CD8-positive, alpha-beta memory T cell (primary cell): Measurements from ENCODE around the gene IGFBP3. TPM values are rescaled to one million over a fixed set of nuclear protein-coding genes. Genes with fewer than 3 reads are reported as not detected.

Experiments
- CTCF ChIA-PET: fragments of 350-600 bp; sonication (Branson Sonifier 250); formaldehyde crosslinking; loops from one replicate; lab custom pipeline; 2021; ENCODE audit warnings: antibody characterized with exemption; lab: Charles Lee
- POLR2A ChIA-PET: fragments of 350-600 bp; sonication (Branson Sonifier 250); formaldehyde crosslinking; loops from one replicate; lab custom pipeline; 2021; ENCODE audit warnings: antibody characterized with exemption; lab: Charles Lee
- DNase-seq, 5 donors: peaks; one replicate each; pipeline versions ENCODE4 v3.0.0 to v3.0.0-alpha.2; 2020 to 2022; ENCODE audit warnings: mixed read lengths in 1 of 5
- H3K27ac ChIP-seq: one replicate; pipeline ENCODE4 v1.7.0; 2013; ENCODE audit warnings: low read depth, mild to moderate bottlenecking, low read length, moderate library complexity
- H3K27me3 ChIP-seq: 2 replicates; pipeline ENCODE4 v1.7.0; 2013; ENCODE audit warnings: low read length, mild to moderate bottlenecking; ENCODE audit not compliant: insufficient read depth, poor library complexity, severe bottlenecking
- H3K36me3 ChIP-seq: 2 replicates; pipeline ENCODE4 v1.7.0; 2013; ENCODE audit warnings: mild to moderate bottlenecking, low read length, moderate library complexity; ENCODE audit not compliant: insufficient read depth
- H3K4me1 ChIP-seq: 2 replicates; pipeline ENCODE4 v1.7.0; 2013; ENCODE audit warnings: mild to moderate bottlenecking, low read length, moderate library complexity; ENCODE audit not compliant: insufficient read depth
- H3K4me3 ChIP-seq: 2 replicates; pipeline ENCODE4 v1.7.0; 2013; ENCODE audit warnings: mild to moderate bottlenecking, low read length
- H3K9me3 ChIP-seq: 2 replicates; pipeline ENCODE4 v1.7.0; 2013; ENCODE audit warnings: mild to moderate bottlenecking, low read length
- H3K27ac Mint-ChIP-seq, 8 donors: one replicate each; pipeline ENCODE4 v1.8.0; 2020 to 2021; ENCODE audit warnings: mixed read lengths in 8 of 8, mild to moderate bottlenecking in 6 of 8, inconsistent platforms in 3 of 8, moderate library complexity in 3 of 8
- H3K27me3 Mint-ChIP-seq, 2 donors: one replicate each; pipeline ENCODE4 v1.8.0; 2020 to 2021; ENCODE audit warnings: mixed read lengths in 2 of 2, mild to moderate bottlenecking in 1 of 2, moderate library complexity in 1 of 2
- H3K36me3 Mint-ChIP-seq, 3 donors: one replicate each; pipeline ENCODE4 v1.8.0; 2020 to 2021; ENCODE audit warnings: mixed read lengths in 3 of 3, inconsistent platforms in 1 of 3, mild to moderate bottlenecking in 1 of 3
- H3K4me1 Mint-ChIP-seq, 3 donors: one replicate each; pipeline ENCODE4 v1.8.0; 2020 to 2021; ENCODE audit warnings: mixed read lengths in 3 of 3, inconsistent platforms in 1 of 3, mild to moderate bottlenecking in 1 of 3
- H3K4me3 Mint-ChIP-seq, 7 donors: one replicate each; pipeline ENCODE4 v1.8.0; 2020 to 2021; ENCODE audit warnings: mixed read lengths in 7 of 7, mild to moderate bottlenecking in 6 of 7, moderate library complexity in 4 of 7, inconsistent platforms in 2 of 7
- H3K9me3 Mint-ChIP-seq, 5 donors: one replicate each; pipeline ENCODE4 v1.8.0; 2020 to 2022; ENCODE audit warnings: mixed read lengths in 5 of 5, mild to moderate bottlenecking in 3 of 5, moderate library complexity in 2 of 5, inconsistent platforms in 1 of 5
- polyA plus RNA-seq: library from polyadenylated mRNA; unstranded; fragments of 300-500 nt; fragmentation: Illumina TruSeq; gene quantifications from one replicate; pipeline ENCODE4 v1.2.3, GENCODE V29; 2021
- total RNA-seq, 2 experiments: library from RNA; stranded (reverse); gene quantifications; one replicate each; pipeline ENCODE4 v1.2.3, GENCODE V29; 2021

IGFBP3 gene
- total and polyA plus RNA-seq, 3 experiments from 2014 or later, result 3.5 to 11.1 (median 4.5) TPM

DNA sequence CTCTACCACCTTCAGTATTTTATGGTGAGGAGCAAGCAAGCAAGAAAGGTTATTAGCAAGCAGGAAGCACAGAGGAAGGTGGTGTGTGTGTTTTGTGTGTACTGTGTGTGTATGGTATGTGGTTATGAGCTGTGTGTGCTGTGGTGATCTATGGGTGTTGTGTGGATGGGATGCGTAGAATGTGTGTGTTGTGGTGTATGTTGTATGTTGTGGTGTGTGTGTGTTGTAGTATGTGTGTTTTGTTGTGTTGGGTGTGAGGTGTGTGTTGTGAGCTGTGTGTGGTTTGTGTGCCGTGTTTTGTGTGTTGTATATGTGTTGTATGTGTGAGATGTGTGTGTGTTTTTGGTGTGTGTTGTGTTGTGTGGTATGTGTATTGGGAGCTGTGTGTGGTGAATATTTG lies 16.8 kb upstream of the IGFBP3 start:
- Mint-ChIP-seq H3K4me3 (no peak overlapping the region), H3K9me3 (peaks cover 0 to 7% (median 0%) of the 10 kb centered on the region in 5 donors), H3K36me3 (peaks cover 0 to 4% (median 1%) of the 10 kb centered on the region in 3 donors), H3K27me3 (peaks cover 2 to 20% of the 10 kb centered on the region in 2 donors), H3K27ac (no peak overlapping the region), H3K4me1 (peaks cover 23 to 31% (median 27%) of the 10 kb centered on the region in 3 donors)
- Histone ChIP-seq H3K4me3 (no peak overlapping the region), H3K4me1 (no peaks in the 10 kb centered on the region), H3K27me3 (no peaks in the 10 kb centered on the region), H3K36me3 (no peaks in the 10 kb centered on the region), H3K27ac (no peak overlapping the region), H3K9me3 (no peaks in the 10 kb centered on the region)
- DNase-seq, result no peak
- POLR2A ChIA-PET, result no interaction called here
- CTCF ChIA-PET, result interaction anchor here (1.2 kb wide), 1 partner anchor 15 kb away, joined by 4 read pairs; no protein-coding TSS in a partner anchor

DNA sequence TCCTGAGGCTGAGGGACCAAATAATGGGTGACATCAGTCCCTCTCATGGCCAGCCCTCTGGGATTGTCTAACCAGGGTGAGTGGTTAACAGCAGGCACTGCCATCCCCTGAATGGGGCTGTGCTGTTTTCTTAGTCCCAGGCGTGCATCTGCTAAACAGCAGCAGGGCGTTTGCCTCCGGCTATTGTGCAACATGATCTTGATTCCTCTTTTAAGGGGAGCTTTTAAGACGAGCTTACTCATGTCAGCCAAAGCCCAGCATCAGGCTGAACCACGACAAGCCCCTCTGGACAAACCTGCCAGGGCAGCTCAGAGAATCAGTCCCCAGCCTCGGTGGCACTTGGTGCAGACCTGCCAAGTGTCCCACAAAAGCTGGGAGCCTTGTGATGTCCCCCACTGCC lies 16.2 kb upstream of the IGFBP3 start:
- no peak overlapping the region for H3K27ac Mint-ChIP-seq
- Histone ChIP-seq H3K36me3 (no peaks in the 10 kb centered on the region), H3K9me3 (no peaks in the 10 kb centered on the region), H3K4me3 (no peak overlapping the region), H3K27ac (no peak overlapping the region), H3K4me1 (no peaks in the 10 kb centered on the region), H3K27me3 (no peaks in the 10 kb centered on the region)
- H3K4me3 Mint-ChIP-seq, result no peak overlapping the region
- DNase-seq, result no peak
- peaks cover 19 to 26% (median 24%) of the 10 kb centered on the region in 3 donors for H3K4me1 Mint-ChIP-seq
- H3K36me3 Mint-ChIP-seq, result peaks cover 0 to 4% (median 1%) of the 10 kb centered on the region in 3 donors
- peaks cover 2 to 20% of the 10 kb centered on the region in 2 donors for H3K27me3 Mint-ChIP-seq
- CTCF ChIA-PET, result interaction anchor here (1.2 kb wide), 1 partner anchor 15 kb away, joined by 4 read pairs; no protein-coding TSS in a partner anchor
- POLR2A ChIA-PET, result no interaction called here
- H3K9me3 Mint-ChIP-seq, result peaks cover 0 to 7% (median 0%) of the 10 kb centered on the region in 5 donors

DNA sequence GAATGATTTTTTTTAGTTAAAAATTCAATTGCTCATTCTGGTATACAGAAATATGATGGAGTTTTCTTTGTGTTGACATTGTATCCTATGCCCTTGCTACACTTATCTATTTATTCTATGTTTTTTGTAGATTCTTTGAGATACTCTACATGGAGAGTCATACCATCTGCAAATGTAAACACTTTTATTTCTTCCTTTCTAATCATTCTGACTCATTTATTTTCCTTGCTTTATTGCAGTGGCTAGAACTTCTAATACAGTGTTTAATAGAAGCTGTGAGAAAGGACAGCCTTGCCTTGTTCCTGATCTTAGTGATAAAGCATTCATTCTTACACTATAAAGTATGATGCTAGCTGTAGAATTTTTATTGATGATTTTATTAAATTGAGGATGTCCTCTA lies 9.9 kb upstream of the IGFBP3 start:
- Mint-ChIP-seq H3K9me3 (peaks cover 0 to 4% (median 0%) of the 10 kb centered on the region in 5 donors), H3K27me3 (peaks cover 6 to 12% of the 10 kb centered on the region in 2 donors), H3K36me3 (no peaks in the 10 kb centered on the region), H3K4me3 (no peak overlapping the region), H3K4me1 (peaks cover 2 to 8% (median 4%) of the 10 kb centered on the region in 3 donors), H3K27ac (no peak overlapping the region)
- DNase-seq, result no peak
- Histone ChIP-seq H3K36me3 (no peaks in the 10 kb centered on the region), H3K4me3 (no peak overlapping the region), H3K9me3 (no peaks in the 10 kb centered on the region), H3K27ac (no peak overlapping the region), H3K4me1 (no peaks in the 10 kb centered on the region), H3K27me3 (no peaks in the 10 kb centered on the region)
- ChIA-PET CTCF (no interaction called here), POLR2A (no interaction called here)

DNA sequence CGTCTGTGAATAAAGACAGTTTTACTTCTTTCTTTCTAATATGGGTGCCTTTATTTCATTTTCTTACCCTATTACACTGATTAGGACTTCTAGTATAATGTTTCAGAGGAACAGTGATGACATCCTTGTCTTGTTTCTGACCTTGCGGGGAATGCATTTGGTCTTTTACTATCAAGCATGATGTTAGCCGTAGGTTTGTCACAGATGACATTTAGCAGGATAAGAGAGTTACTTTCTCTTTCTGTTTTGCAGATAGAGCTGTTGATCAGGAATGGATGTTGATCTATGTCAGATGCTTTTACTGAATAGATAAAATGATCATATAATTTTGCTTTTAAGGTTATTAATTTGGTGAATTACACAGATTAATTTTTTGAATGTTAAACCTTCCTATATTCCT lies 6.6 kb upstream of the IGFBP3 start:
- ChIA-PET POLR2A (no interaction called here), CTCF (no interaction called here)
- Histone ChIP-seq H3K27ac (no peak overlapping the region), H3K27me3 (no peaks in the 10 kb centered on the region), H3K4me3 (no peak overlapping the region), H3K9me3 (no peaks in the 10 kb centered on the region), H3K36me3 (no peaks in the 10 kb centered on the region), H3K4me1 (peaks cover 2% of the 10 kb centered on the region)
- Mint-ChIP-seq H3K27me3 (peaks cover 13 to 18% of the 10 kb centered on the region in 2 donors), H3K27ac (peak overlapping the region in 5 of 8 donors; percentile 9 to 67 (median 51)), H3K4me3 (peak overlapping the region; percentile 29 to 62 (median 50)), H3K4me1 (peaks cover 9 to 17% (median 15%) of the 10 kb centered on the region in 3 donors), H3K36me3 (no peaks in the 10 kb centered on the region), H3K9me3 (peaks cover 0 to 5% (median 0%) of the 10 kb centered on the region in 5 donors)
- DNase-seq, result no peak

DNA sequence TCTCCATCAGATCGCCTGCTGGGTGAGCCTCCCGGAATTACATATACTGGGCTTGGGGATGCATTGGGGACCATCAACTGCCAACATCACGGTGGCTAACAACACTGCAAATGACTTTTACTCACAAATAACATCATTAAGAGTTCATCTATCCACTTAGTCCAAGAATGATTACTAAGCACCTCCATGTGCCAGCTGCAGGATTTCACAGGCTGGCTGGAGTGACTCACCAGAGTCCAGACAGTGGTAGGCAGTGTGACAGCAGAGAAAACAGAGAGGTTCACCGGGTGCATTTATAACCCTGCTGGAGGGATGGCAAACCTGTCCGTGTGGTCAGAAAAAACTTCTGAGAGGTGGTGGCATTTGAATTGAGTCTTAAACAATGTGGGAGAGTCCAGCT lies 3.2 kb upstream of the IGFBP3 start:
- no peaks in the 10 kb centered on the region for H3K9me3 ChIP-seq
- Mint-ChIP-seq H3K36me3 (no peaks in the 10 kb centered on the region), H3K4me3 (peak overlapping the region in 1 of 7 donors; percentile 10), H3K27me3 (peaks cover 31 to 38% of the 10 kb centered on the region in 2 donors), H3K4me1 (peaks cover 17 to 42% (median 28%) of the 10 kb centered on the region in 3 donors), H3K27ac (peak overlapping the region in 1 of 8 donors; percentile 16), H3K9me3 (peaks cover 0 to 5% (median 0%) of the 10 kb centered on the region in 5 donors)
- CTCF ChIA-PET, result no interaction called here
- peaks cover 13% of the 10 kb centered on the region for H3K4me1 ChIP-seq
- no peak overlapping the region for H3K27ac ChIP-seq
- DNase-seq, result no peak
- H3K4me3 ChIP-seq, result no peak overlapping the region
- H3K27me3 ChIP-seq, result no peaks in the 10 kb centered on the region
- POLR2A ChIA-PET, result no interaction called here
- no peaks in the 10 kb centered on the region for H3K36me3 ChIP-seq

DNA sequence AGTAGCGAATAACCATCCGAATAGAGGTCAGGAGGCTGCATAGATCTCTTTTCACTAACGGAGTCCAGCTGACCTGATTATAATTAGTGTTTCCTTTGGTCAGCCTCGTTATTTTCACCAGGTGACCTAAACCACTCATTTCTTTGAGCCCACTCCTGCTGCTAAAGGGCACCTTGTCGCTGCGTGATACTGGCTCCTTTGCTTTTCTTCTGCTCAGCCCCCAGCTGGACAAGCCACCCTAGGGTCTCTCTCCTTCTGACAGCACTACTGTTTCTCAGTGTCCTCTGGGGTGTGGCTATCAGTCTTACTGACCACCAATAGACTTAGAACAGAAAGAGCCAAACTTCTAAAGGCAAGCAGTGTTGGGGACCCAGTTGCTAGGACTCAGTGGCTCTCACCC lies 2.7 kb upstream of the IGFBP3 start:
- Mint-ChIP-seq H3K27ac (no peak overlapping the region), H3K36me3 (no peaks in the 10 kb centered on the region), H3K4me3 (no peak overlapping the region), H3K4me1 (peaks cover 17 to 45% (median 31%) of the 10 kb centered on the region in 3 donors), H3K9me3 (peaks cover 0 to 4% (median 0%) of the 10 kb centered on the region in 5 donors), H3K27me3 (peaks cover 36 to 42% of the 10 kb centered on the region in 2 donors)
- Histone ChIP-seq H3K27ac (no peak overlapping the region), H3K9me3 (no peaks in the 10 kb centered on the region), H3K4me3 (no peak overlapping the region), H3K27me3 (no peaks in the 10 kb centered on the region), H3K4me1 (peaks cover 13% of the 10 kb centered on the region), H3K36me3 (no peaks in the 10 kb centered on the region)
- ChIA-PET CTCF (interaction anchor here (1.4 to 3.2 kb wide), 3 partner anchors 16 to 1165 kb away, joined by 4 to 12 read pairs (median 7); no protein-coding TSS in a partner anchor), POLR2A (no interaction called here)
- no peak for DNase-seq

DNA sequence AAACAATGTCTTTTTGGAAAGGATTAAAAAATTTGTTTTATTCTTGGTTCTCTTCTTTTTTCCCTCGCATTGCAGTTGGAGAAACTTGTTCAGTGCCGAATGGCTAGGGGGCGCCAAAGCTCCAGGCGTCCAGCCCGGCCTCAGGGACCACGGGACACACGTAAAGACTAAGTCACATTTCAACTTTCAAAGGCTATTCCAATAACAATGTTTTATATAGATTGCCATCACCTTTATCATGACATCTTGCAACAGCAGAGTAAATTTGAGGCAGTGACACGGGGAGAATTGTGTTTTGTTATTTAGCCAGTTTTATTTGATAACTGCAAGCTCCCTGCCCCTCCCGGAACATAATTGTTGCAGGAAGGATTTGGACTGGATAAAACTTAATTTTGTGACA lies 2.2 kb upstream of the IGFBP3 start:
- DNase-seq, result peak in 3 of 5 donors; percentile 22 to 67 (median 33)
- Histone ChIP-seq H3K36me3 (no peaks in the 10 kb centered on the region), H3K4me3 (peak overlapping the region; percentile 33), H3K27me3 (no peaks in the 10 kb centered on the region), H3K27ac (no peak overlapping the region), H3K9me3 (no peaks in the 10 kb centered on the region), H3K4me1 (peaks cover 13% of the 10 kb centered on the region)
- peaks cover 0 to 2% (median 0%) of the 10 kb centered on the region in 5 donors for H3K9me3 Mint-ChIP-seq
- no peaks in the 10 kb centered on the region for H3K36me3 Mint-ChIP-seq
- H3K27me3 Mint-ChIP-seq, result peaks cover 37 to 45% of the 10 kb centered on the region in 2 donors
- peak overlapping the region; percentile 58 to 78 (median 70) for H3K4me3 Mint-ChIP-seq
- H3K4me1 Mint-ChIP-seq, result peaks cover 17 to 47% (median 31%) of the 10 kb centered on the region in 3 donors
- POLR2A ChIA-PET, result no interaction called here
- H3K27ac Mint-ChIP-seq, result peak overlapping the region in 1 of 8 donors; percentile 78
- CTCF ChIA-PET, result interaction anchor here (0.9 to 3.2 kb wide), 5 partner anchors 15 to 1165 kb away, joined by 3 to 12 read pairs (median 4); no protein-coding TSS in a partner anchor

DNA sequence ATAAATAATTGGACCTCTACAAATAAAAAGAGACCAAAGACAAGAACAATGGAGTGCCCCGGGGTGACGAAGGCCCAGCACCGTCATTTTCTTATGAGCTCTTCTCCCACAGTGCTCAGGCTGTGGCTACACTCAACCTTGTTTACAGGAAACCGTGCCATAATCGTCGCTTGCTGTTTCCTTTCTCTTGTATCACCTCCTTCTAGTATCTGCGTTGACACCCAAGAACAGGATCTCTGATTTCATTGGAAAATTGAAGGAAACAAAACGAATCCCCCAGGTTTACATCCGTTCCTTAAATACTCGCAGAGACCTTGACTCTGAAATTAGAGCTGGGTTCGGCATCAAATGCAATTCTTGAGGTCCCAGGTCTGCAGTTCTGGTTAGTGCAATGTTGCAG lies 1.7 kb upstream of the IGFBP3 start:
- Mint-ChIP-seq H3K4me1 (peaks cover 17 to 50% (median 31%) of the 10 kb centered on the region in 3 donors), H3K9me3 (peaks cover 0 to 2% (median 0%) of the 10 kb centered on the region in 5 donors), H3K36me3 (no peaks in the 10 kb centered on the region), H3K4me3 (peak overlapping the region; percentile 58 to 78 (median 70)), H3K27ac (peak overlapping the region in 7 of 8 donors; percentile 30 to 94 (median 56)), H3K27me3 (peaks cover 38 to 45% of the 10 kb centered on the region in 2 donors)
- peak overlapping the region; percentile 33 for H3K4me3 ChIP-seq
- H3K4me1 ChIP-seq, result peaks cover 13% of the 10 kb centered on the region
- CTCF ChIA-PET, result interaction anchor here (0.8 to 3.2 kb wide), 9 partner anchors 12 to 1166 kb away, joined by 3 to 12 read pairs (median 4); no protein-coding TSS in a partner anchor
- DNase-seq, result no peak
- POLR2A ChIA-PET, result no interaction called here
- no peaks in the 10 kb centered on the region for H3K36me3 ChIP-seq
- H3K27me3 ChIP-seq, result no peaks in the 10 kb centered on the region
- no peak overlapping the region for H3K27ac ChIP-seq
- no peaks in the 10 kb centered on the region for H3K9me3 ChIP-seq
